ENCODE measurements around the gene WNT9B. TPM values are rescaled to one million over a fixed set of nuclear protein-coding genes. Genes with fewer than 3 reads are reported as not detected.

The WNT9B gene
- total RNA-seq, 1 experiment from 2014 or later: not detected

GRCh38 chr17:46901291-46901690 lies 49.9 kb downstream of the WNT9B start:
- CTCF ChIA-PET: interaction anchor here (0.7 kb wide), 1 partner anchor 330 kb away, joined by 6 read pairs; no protein-coding TSS in a partner anchor
- H3K27ac ChIP-seq (ENCODE audit: low read depth, low read length, poor library complexity, severe bottlenecking): no peak overlapping the region
- no peaks in the 10 kb centered on the region for H3K9me3 ChIP-seq (ENCODE audit: low read depth, low read length, poor library complexity, severe bottlenecking)
- POLR2A ChIA-PET (ENCODE audit: low non-redundant PET): no interaction called here
- H3K4me3 ChIP-seq (ENCODE audit: low read depth, low read length, poor library complexity, severe bottlenecking): no peak overlapping the region
- no TSS peak for BruUV-seq (replicated peaks)
- no peak for TF ChIP-seq CTCF (conservative IDR thresholded peaks at IDR 0.05; ENCODE audit: low read depth, low read length)
- TF ChIP-seq EZH2 (IDR thresholded peaks at IDR 0.05; ENCODE audit: borderline replicate concordance, low read depth, low read length, poor library complexity, severe bottlenecking): no peak
- no peaks in the 10 kb centered on the region for H3K27me3 ChIP-seq (replicated peaks; ENCODE audit: insufficient read depth, low read depth, low read length, poor library complexity)
- intact Hi-C loops (cut with micrococcal nuclease; ENCODE audit: unreplicated experiment): loop anchor here (10.0 kb wide), 1 partner anchor 56 kb away; no protein-coding TSS in a partner anchor
- no peak for DNase-seq (ENCODE audit: low spot score)
- no peaks in the 10 kb centered on the region for H3K4me1 ChIP-seq (ENCODE audit: insufficient read depth, low read length, poor library complexity, severe bottlenecking)
- H3K36me3 ChIP-seq (ENCODE audit: insufficient read depth, low read length, poor library complexity, severe bottlenecking): no peaks in the 10 kb centered on the region

DNA sequence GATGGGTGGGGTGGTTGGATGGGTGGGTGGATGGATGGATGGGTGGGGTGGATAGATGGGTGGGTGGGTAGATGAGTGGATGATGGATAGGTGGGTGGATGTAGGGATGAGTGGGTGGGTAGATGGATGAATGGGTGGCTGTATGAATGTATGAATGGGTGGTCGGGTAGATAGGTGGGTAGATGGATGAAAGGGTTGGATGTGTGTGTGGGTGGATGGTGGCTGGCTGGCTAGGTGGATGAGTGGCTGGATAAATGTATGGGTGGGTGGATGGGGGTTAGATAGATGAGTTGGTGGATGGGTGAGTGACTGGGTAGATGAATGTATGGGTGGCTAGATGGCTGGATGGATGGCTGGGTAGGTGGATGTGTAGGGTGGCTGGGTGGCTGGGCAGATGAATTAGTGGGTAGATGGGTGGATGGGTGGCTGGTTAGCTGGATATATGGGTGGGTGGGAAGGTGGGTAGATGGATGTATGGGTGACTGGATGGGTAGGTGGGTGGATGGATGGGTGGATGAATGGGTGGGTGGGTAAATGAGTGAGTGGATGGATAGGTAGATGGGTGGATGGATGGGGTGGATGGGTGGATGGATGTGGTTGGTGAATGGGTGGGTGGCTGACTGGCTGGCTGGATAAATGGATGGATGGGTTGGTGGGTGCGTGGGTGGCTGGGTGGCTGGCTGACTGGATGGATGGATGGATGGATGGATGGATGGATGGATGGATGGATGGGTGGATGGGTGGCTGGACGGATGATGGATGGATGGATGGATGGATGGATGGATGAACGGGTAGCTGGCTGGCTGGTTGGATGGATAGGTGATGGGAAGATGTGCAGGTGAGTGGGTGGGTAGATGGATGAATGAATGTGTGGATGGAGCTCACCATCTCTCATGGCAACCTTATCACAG lies 52.6 kb downstream of the WNT9B start:
- Histone ChIP-seq H3K4me1 (ENCODE audit: insufficient read depth, low read length, poor library complexity, severe bottlenecking) (no peaks in the 10 kb centered on the region), H3K9me3 (ENCODE audit: low read depth, low read length, poor library complexity, severe bottlenecking) (no peaks in the 10 kb centered on the region), H3K27ac (ENCODE audit: low read depth, low read length, poor library complexity, severe bottlenecking) (no peak overlapping the region), H3K36me3 (ENCODE audit: insufficient read depth, low read length, poor library complexity, severe bottlenecking) (no peaks in the 10 kb centered on the region), H3K27me3 (replicated peaks; ENCODE audit: insufficient read depth, low read depth, low read length, poor library complexity) (no peaks in the 10 kb centered on the region), H3K4me3 (ENCODE audit: low read depth, low read length, poor library complexity, severe bottlenecking) (no peak overlapping the region)
- POLR2A ChIA-PET (ENCODE audit: low non-redundant PET): no interaction called here
- intact Hi-C loops (cut with micrococcal nuclease; ENCODE audit: unreplicated experiment): loop anchor here (10.0 kb wide), 1 partner anchor 59 kb away; no protein-coding TSS in a partner anchor
- no peak for TF ChIP-seq CTCF (conservative IDR thresholded peaks at IDR 0.05; ENCODE audit: low read depth, low read length)
- no peak for TF ChIP-seq EZH2 (IDR thresholded peaks at IDR 0.05; ENCODE audit: borderline replicate concordance, low read depth, low read length, poor library complexity, severe bottlenecking)
- BruUV-seq (replicated peaks): no TSS peak
- no peak for DNase-seq (ENCODE audit: low spot score)
- CTCF ChIA-PET: no interaction called here

GRCh38 chr17:46908068-46908737 lies 56.8 kb downstream of the WNT9B start:
- H3K27ac ChIP-seq (ENCODE audit: low read depth, low read length, poor library complexity, severe bottlenecking): no peak overlapping the region
- BruUV-seq (replicated peaks): no TSS peak
- no peak overlapping the region for H3K4me3 ChIP-seq (ENCODE audit: low read depth, low read length, poor library complexity, severe bottlenecking)
- TF ChIP-seq CTCF (conservative IDR thresholded peaks at IDR 0.05; ENCODE audit: low read depth, low read length): no peak
- no peak for TF ChIP-seq EZH2 (IDR thresholded peaks at IDR 0.05; ENCODE audit: borderline replicate concordance, low read depth, low read length, poor library complexity, severe bottlenecking)
- peaks cover 3% of the 10 kb centered on the region for H3K27me3 ChIP-seq (replicated peaks; ENCODE audit: insufficient read depth, low read depth, low read length, poor library complexity)
- H3K36me3 ChIP-seq (ENCODE audit: insufficient read depth, low read length, poor library complexity, severe bottlenecking): no peaks in the 10 kb centered on the region
- no peaks in the 10 kb centered on the region for H3K4me1 ChIP-seq (ENCODE audit: insufficient read depth, low read length, poor library complexity, severe bottlenecking)
- ChIA-PET CTCF (no interaction called here), POLR2A (ENCODE audit: low non-redundant PET) (no interaction called here)
- DNase-seq (ENCODE audit: low spot score): no peak
- intact Hi-C loops (cut with micrococcal nuclease; ENCODE audit: unreplicated experiment): loop anchor here (10.0 kb wide), 1 partner anchor 63 kb away; no protein-coding TSS in a partner anchor
- H3K9me3 ChIP-seq (ENCODE audit: low read depth, low read length, poor library complexity, severe bottlenecking): no peaks in the 10 kb centered on the region

Data from A673 (cell line).